Measurements from ENCODE around the gene STX3.
A peak's percentile ranks its signal among the peaks of the same experiment; 100 is the strongest.
"Not testable (repeated sequence)": the region's sequence is repeated elsewhere in the genome, so short reads cannot be mapped to it uniquely, and the experiment has no call there.

The STX3 gene

GRCh38 chr11:59813364-59813763, 58.2 kb downstream of the STX3 start:
- DNase-seq (ENCODE audit: low read depth, low spot score), result no peak
- H3K4me3 ChIP-seq (ENCODE audit: low read length), result no peak overlapping the region

- peak; percentile 46 for DNase-seq (ENCODE audit: low read depth, low spot score)
- H3K4me3 ChIP-seq (ENCODE audit: low read length), result peak overlapping the region; percentile 53
These were observed 58.8 kb downstream of the STX3 start for GRCh38 chr11:59814021-59814420.

GRCh38 chr11:59815754-59816153, 60.6 kb downstream of the STX3 start:
- DNase-seq (ENCODE audit: low read depth, low spot score), result no peak
- no peak overlapping the region for H3K4me3 ChIP-seq (ENCODE audit: low read length)

GRCh38 chr11:59816434-59816833, 61.3 kb downstream of the STX3 start:
- not testable (repeated sequence) for H3K4me3 ChIP-seq (ENCODE audit: low read length); DNase-seq (ENCODE audit: low read depth, low spot score)

- DNase-seq (ENCODE audit: low read depth, low spot score), result peak; percentile 95
- peak overlapping the region; percentile 56 for H3K4me3 ChIP-seq (ENCODE audit: low read length)
These were observed 63.4 kb downstream of the STX3 start for GRCh38 chr11:59818572-59818971.

GRCh38 chr11:59822989-59823566, 67.9 kb downstream of the STX3 start:
- no peak overlapping the region for H3K4me3 ChIP-seq (ENCODE audit: low read length)
- peak; percentile 71 for DNase-seq (ENCODE audit: low read depth, low spot score)

GRCh38 chr11:59829358-59829757, 74.2 kb downstream of the STX3 start:
- H3K4me3 ChIP-seq (ENCODE audit: low read length), result no peak overlapping the region
- DNase-seq (ENCODE audit: low read depth, low spot score), result no peak

GRCh38 chr11:59833602-59834001, 78.4 kb downstream of the STX3 start:
- no peak overlapping the region for H3K4me3 ChIP-seq (ENCODE audit: low read length)
- no peak for DNase-seq (ENCODE audit: low read depth, low spot score)

- no peak overlapping the region for H3K4me3 ChIP-seq (ENCODE audit: low read length)
- no peak for DNase-seq (ENCODE audit: low read depth, low spot score)
These were observed 84.4 kb downstream of the STX3 start for GRCh38 chr11:59839615-59840014.

- DNase-seq (ENCODE audit: low read depth, low spot score), result no peak
- no peak overlapping the region for H3K4me3 ChIP-seq (ENCODE audit: low read length)
These were observed 86.3 kb downstream of the STX3 start for GRCh38 chr11:59841514-59841913.

- DNase-seq (ENCODE audit: low read depth, low spot score), result no peak
- H3K4me3 ChIP-seq (ENCODE audit: low read length), result no peak overlapping the region
These were observed 87.1 kb downstream of the STX3 start for GRCh38 chr11:59842316-59842715.

GRCh38 chr11:59845399-59845798, 90.2 kb downstream of the STX3 start, which contains the start of gene CBLIF:
Gene CBLIF (minus strand): TSS chr11:59845499. CDS start chr11:59845453, 46 bp downstream.
- DNase-seq (ENCODE audit: low read depth, low spot score), result no peak
- no peak within 1 kb of the TSS for H3K4me3 ChIP-seq (ENCODE audit: low read length)

- no peak for DNase-seq (ENCODE audit: low read depth, low spot score)
- H3K4me3 ChIP-seq (ENCODE audit: low read length), result no peak overlapping the region
These were observed 91.4 kb downstream of the STX3 start for GRCh38 chr11:59846556-59846955.

- no peak for DNase-seq (ENCODE audit: low read depth, low spot score)
- H3K4me3 ChIP-seq (ENCODE audit: low read length), result no peak overlapping the region
These were observed 92.5 kb downstream of the STX3 start for GRCh38 chr11:59847626-59848025.

GRCh38 chr11:59848439-59848838, 93.3 kb downstream of the STX3 start:
- not testable (repeated sequence) for H3K4me3 ChIP-seq (ENCODE audit: low read length); DNase-seq (ENCODE audit: low read depth, low spot score)

- no peak overlapping the region for H3K4me3 ChIP-seq (ENCODE audit: low read length)
- DNase-seq (ENCODE audit: low read depth, low spot score), result no peak
These were observed 94.0 kb downstream of the STX3 start for GRCh38 chr11:59849129-59849528.

GRCh38 chr11:59849551-59849950, 94.4 kb downstream of the STX3 start:
- not testable (repeated sequence) for H3K4me3 ChIP-seq (ENCODE audit: low read length); DNase-seq (ENCODE audit: low read depth, low spot score)

- not testable (repeated sequence) for DNase-seq (ENCODE audit: low read depth, low spot score)
These were observed 96.2 kb downstream of the STX3 start for GRCh38 chr11:59851416-59851815.

GRCh38 chr11:59854871-59855270, 99.7 kb downstream of the STX3 start:
- H3K4me3 ChIP-seq (ENCODE audit: low read length), result no peak overlapping the region
- no peak for DNase-seq (ENCODE audit: low read depth, low spot score)

More at GRCh38 chr11:59851416-59851815, 96.2 kb downstream of the STX3 start:
- H3K4me3 ChIP-seq (ENCODE audit: low read length), result not testable (repeated sequence)
